ENCODE results near the gene DOCK2.
"Not testable (repeated sequence)": the region's sequence is repeated elsewhere in the genome, so short reads cannot be mapped to it uniquely, and the experiment has no call there.

Gene DOCK2

GRCh38 chr5:170071748-170072147, 434.7 kb downstream of the DOCK2 start:
- no peak for DNase-seq

- DNase-seq, result no peak
Observed at GRCh38 chr5:170075696-170076095, 438.6 kb downstream of the DOCK2 start.

GRCh38 chr5:170076211-170076610, 439.1 kb downstream of the DOCK2 start:
- no peak for DNase-seq

- DNase-seq, result no peak
Observed at GRCh38 chr5:170076739-170077138, 439.7 kb downstream of the DOCK2 start.

- DNase-seq, result no peak
Observed at GRCh38 chr5:170077526-170077925, 440.5 kb downstream of the DOCK2 start.

- DNase-seq, result no peak
Observed at GRCh38 chr5:170078458-170078857, 441.4 kb downstream of the DOCK2 start.

- DNase-seq, result no peak
Observed at GRCh38 chr5:170078931-170079330, 441.9 kb downstream of the DOCK2 start.

- no peak for DNase-seq
Observed at GRCh38 chr5:170080217-170080616, 443.1 kb downstream of the DOCK2 start.

- no peak for DNase-seq
Observed at GRCh38 chr5:170080786-170081445, 443.8 kb downstream of the DOCK2 start.

GRCh38 chr5:170081616-170082015, 444.5 kb downstream of the DOCK2 start:
- DNase-seq, result no peak

- no peak for DNase-seq
Observed at GRCh38 chr5:170082701-170083100, 445.6 kb downstream of the DOCK2 start.

GRCh38 chr5:170087168-170087817, 450.2 kb downstream of the DOCK2 start:
- no peak for DNase-seq

- DNase-seq, result no peak
Observed at GRCh38 chr5:170092455-170093101, 455.5 kb downstream of the DOCK2 start.

GRCh38 chr5:170094329-170094728, 457.3 kb downstream of the DOCK2 start:
- DNase-seq, result not testable (repeated sequence)

- DNase-seq, result no peak
Observed at GRCh38 chr5:170095646-170096045, 458.6 kb downstream of the DOCK2 start.

- DNase-seq, result no peak
Observed at GRCh38 chr5:170097934-170098333, 460.9 kb downstream of the DOCK2 start.

GRCh38 chr5:170100066-170100943, 463.2 kb downstream of the DOCK2 start:
- peak; percentile 56 for DNase-seq

GRCh38 chr5:170103447-170103846, 466.4 kb downstream of the DOCK2 start:
- DNase-seq, result no peak

GRCh38 chr5:170104299-170104698, 467.2 kb downstream of the DOCK2 start:
- no peak for DNase-seq

GRCh38 chr5:170104710-170105109, 467.6 kb downstream of the DOCK2 start:
- no peak for DNase-seq

- DNase-seq, result no peak
Observed at GRCh38 chr5:170105642-170106611, 468.9 kb downstream of the DOCK2 start, which contains the start of gene FOXI1. Gene FOXI1, plus strand, starts transcription at chr5:170105897. Its CDS starts 61 bp downstream, at chr5:170105958.

- DNase-seq, result no peak
Observed at GRCh38 chr5:170107674-170108073, 470.6 kb downstream of the DOCK2 start.

Measured in 8988T (cell line).